GM18909 (cell line): ENCODE data around the gene COL17A1.
A peak's percentile ranks its signal among the peaks of the same experiment; 100 is the strongest.

Experiments
- ATAC-seq: cut with Tn5 transposase; IDR thresholded peaks from one replicate; pipeline ENCODE4 v1.9.1; 2021; ENCODE audit warnings: mild to moderate bottlenecking; ENCODE audit not compliant: unreplicated experiment, poor library complexity

Gene COL17A1

DNA sequence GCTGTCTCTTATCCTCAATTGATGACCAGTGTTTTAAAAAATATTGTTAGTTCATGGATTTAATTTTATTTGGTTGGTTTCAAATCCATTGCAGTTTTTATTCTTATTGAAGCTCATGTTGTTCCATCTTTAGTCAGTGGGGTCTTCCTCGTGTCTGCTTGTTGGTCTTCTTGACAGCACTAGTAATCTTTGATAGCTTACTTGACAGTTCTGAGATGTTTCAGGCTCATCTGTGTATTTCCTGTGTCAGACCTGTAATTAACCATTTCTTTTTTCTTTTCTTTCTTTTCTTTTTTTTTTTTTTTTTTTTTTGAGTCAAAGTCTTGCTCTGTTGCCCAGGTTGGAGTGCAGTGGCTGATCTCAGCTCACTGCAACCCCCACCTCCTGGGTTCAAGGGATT lies 90.5 kb downstream of the COL17A1 start:
- ATAC-seq = no peak

DNA sequence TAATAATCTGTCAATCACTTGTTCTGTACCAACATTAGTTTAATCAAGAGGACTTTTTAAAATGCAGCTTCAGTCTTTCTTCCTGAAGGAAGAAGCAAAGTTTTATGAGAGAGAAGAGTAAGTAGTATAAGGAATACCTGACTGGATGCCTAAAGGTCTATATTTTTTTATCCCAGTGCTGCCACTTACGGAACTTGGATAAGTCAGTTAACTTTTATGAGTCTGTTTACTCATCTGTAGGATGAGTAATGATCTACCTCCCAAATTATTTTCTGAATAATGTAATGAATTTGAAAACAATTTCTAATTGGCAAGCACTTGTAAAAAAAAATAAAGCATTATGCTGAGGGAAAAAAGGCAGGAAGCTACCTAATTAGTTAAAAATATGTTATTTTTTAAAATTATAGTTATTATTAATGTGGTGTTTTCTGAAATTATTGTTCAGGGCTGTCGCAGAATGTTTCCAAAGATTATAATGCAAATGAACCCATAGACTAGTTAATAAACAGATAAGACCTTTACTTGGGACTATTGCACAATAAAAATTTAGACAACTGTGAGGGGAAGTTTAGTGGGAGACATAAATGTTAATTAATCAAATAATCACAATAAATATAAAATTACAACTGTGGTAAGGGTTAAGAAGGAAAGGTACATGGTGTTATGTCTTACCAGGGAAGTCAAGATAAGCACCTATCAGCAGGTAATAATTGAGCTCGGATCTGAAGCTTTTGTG lies 94.1 kb downstream of the COL17A1 start:
- ATAC-seq = no peak

DNA sequence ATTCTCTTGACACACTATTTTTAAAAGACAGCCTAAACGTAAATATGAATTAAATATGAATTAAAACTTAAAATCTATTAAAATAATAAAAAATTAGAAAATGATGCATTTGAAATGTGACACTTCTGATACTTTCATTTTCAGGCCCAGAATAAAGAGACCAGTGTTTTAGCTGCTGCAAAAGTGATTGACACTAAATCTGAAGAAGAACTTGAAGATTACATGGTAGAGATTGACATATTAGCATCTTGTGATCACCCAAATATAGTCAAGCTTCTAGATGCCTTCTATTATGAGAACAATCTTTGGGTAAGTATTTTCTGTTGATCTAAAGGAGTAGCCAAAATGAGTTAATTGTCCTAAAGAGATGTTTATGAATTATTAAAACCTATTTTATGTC lies 95.1 kb downstream of the COL17A1 start:
- no peak for ATAC-seq

DNA sequence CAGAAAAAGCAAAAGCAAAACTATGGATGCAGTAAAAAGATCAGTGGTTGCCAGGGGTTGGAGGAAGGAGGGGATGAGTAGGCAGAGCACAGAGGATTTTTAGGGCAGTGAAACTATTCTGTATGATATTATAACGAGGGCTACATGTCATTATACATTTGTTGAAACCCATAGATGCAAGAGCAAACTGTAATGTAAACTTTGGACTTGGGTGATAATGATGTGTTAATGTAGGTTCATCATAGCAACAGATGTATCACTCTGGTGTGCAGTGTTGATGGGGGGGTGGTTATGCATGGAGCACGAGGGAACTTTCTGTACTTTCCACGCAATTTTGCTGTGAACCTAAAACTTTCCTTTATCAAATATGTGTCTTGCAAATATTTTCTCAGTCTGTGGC lies 95.6 kb downstream of the COL17A1 start:
- ATAC-seq = no peak

DNA sequence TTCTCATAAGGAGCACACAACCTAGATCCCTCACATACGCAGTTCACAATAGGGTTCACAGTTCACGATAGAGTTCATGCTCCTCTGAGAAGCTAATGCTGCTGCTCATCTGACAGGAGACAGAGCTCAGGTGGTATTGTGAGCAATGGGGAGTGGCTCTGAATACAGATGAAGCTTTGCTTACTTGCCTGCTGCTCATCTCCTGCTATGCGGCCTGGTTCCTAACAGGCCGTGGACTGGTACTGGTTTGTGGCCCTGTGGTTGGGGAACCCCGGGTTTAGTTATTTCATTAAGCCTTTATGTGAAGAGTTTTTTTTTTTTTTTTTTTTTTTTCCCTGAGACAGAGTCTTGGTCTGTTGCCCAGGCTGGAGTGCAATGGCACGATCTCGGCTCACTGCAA lies 99.3 kb downstream of the COL17A1 start:
- peak; percentile 51 for ATAC-seq

DNA sequence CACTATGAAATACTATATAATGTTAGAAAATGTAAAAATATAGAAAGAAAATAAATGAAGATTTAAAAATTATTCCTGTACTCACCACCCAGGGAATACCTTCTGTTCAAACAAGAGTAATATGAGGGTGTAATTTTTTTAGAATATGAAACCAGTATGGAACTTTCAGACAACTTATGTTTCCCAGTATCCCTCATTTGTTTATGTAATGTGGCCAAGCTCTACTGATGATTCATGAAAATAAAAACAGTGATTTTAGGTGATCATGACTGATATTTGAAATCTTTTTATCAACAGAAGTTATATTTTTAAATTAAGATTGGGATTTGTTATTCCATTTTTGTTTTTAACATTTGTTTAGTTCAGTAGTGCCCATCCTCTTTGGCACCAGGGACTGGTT lies 100.0 kb downstream of the COL17A1 start:
- ATAC-seq = no peak

DNA sequence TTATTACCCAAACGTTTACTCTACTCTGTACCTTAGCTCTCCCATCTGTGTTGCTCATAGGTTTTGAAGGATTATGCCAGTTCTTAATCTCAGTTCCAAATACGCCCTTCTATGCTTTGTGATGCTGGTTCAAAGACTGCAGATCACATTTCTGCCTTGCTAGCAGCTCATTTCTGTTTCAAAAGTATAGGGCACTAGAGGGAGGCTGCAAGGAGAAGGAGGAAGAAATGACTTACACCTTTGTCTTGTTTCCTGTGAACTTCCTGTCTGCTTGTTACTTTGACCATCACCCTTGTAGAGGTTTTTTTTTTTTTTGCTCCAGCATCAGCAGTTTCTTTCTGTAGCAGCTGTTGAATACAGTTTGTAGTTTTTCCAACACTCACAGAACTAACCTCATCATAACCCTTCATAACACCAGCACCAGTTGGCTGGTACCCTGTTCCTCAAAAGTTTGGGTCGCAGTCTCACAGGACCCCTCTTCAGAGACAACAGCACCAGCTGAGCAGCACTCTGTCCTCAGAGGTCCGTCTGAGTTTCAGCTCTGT lies 102.2 kb downstream of the COL17A1 start:
- peak; percentile 82 for ATAC-seq

DNA sequence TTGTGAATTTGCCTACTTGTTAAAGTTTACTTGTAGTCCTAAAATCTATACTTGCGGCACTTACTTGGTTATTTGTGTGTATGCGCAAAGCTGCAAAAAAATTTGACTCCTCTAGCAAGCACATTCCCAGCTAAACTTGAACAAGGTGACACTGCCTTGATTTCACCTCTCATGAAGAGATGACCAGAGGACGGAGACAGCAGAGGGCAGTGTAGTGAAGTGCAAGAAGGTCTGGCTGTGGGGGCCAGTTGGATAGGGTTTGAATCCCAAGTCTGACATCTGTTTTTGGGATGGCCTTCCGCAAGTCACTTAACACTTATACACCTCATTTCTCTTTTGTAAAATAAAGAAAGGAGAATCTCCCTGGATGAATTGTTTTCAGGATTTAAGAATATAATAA lies 103.0 kb downstream of the COL17A1 start:
- ATAC-seq = no peak
